Measurements from ENCODE around the gene SERTAD3. TPM values are rescaled to one million over a fixed set of nuclear protein-coding genes. Genes with fewer than 3 reads are reported as not detected.

SERTAD3 gene
- total and polyA plus RNA-seq, 2 donors from 2014 or later, result 29.9 to 38.4 TPM

- DNase-seq, result no peak
- H3K27ac ChIP-seq (ENCODE audit: low read depth in 2 of 2, low read length in 2 of 2), result peak overlapping the region in 1 of 2 donors; percentile 11
- no peaks in the 10 kb centered on the region for H3K36me3 ChIP-seq (ENCODE audit: control insufficient read depth in 2 of 3, insufficient read depth in 3 of 3, low read length in 3 of 3)
- no peak for FAIRE-seq
- peak overlapping the region in 2 of 3 donors; percentile 9 to 12 for H3K9ac ChIP-seq (ENCODE audit: low read length in 3 of 3)
- H3K27me3 ChIP-seq (ENCODE audit: control insufficient read depth, insufficient read depth, low read length), result no peaks in the 10 kb centered on the region
- no peaks in the 10 kb centered on the region for H3K9me3 ChIP-seq (ENCODE audit: control insufficient read depth in 2 of 3, insufficient read depth in 1 of 3, low read length in 3 of 3)
- H3K4me1 ChIP-seq (ENCODE audit: control insufficient read depth in 2 of 3, insufficient read depth in 2 of 3, low read depth in 1 of 3, low read length in 3 of 3), result peaks cover 3 to 7% (median 5%) of the 10 kb centered on the region in 3 donors
- TF ChIP-seq CTCF (IDR thresholded peaks at IDR 0.05; ENCODE audit: borderline replicate concordance, extremely low read depth, insufficient read depth), result no peak
- intact Hi-C loops (cut with DNase I), result no loop called here
- H3K4me3 ChIP-seq (ENCODE audit: low read length in 3 of 3), result peak overlapping the region in 1 of 3 donors; percentile 37
These were observed 31.3 kb downstream of the SERTAD3 start for GRCh38 chr19:40412866-40413265.

GRCh38 chr19:40411958-40412499, 32.1 kb downstream of the SERTAD3 start:
- DNase-seq, result no peak
- Histone ChIP-seq H3K9me3 (ENCODE audit: control insufficient read depth in 2 of 3, insufficient read depth in 1 of 3, low read length in 3 of 3) (no peaks in the 10 kb centered on the region), H3K9ac (ENCODE audit: low read length in 3 of 3) (peak overlapping the region in 1 of 3 donors; percentile 43), H3K27me3 (ENCODE audit: control insufficient read depth, insufficient read depth, low read length) (no peaks in the 10 kb centered on the region), H3K4me3 (ENCODE audit: low read length in 3 of 3) (peak overlapping the region in 1 of 3 donors; percentile 3), H3K4me1 (ENCODE audit: control insufficient read depth in 2 of 3, insufficient read depth in 2 of 3, low read depth in 1 of 3, low read length in 3 of 3) (peaks cover 0 to 7% (median 2%) of the 10 kb centered on the region in 3 donors), H3K27ac (ENCODE audit: low read depth in 2 of 2, low read length in 2 of 2) (peak overlapping the region; percentile 36 to 55), H3K36me3 (ENCODE audit: control insufficient read depth in 2 of 3, insufficient read depth in 3 of 3, low read length in 3 of 3) (no peaks in the 10 kb centered on the region)
- intact Hi-C loops (cut with DNase I), result no loop called here
- no peak for FAIRE-seq
- no peak for TF ChIP-seq CTCF (IDR thresholded peaks at IDR 0.05; ENCODE audit: borderline replicate concordance, extremely low read depth, insufficient read depth)

- no peak for FAIRE-seq
- intact Hi-C loops (cut with DNase I), result no loop called here
- no peak for TF ChIP-seq CTCF (IDR thresholded peaks at IDR 0.05; ENCODE audit: borderline replicate concordance, extremely low read depth, insufficient read depth)
These were observed 32.9 kb downstream of the SERTAD3 start for GRCh38 chr19:40411125-40411842.

More at GRCh38 chr19:40411125-40411842, 32.9 kb downstream of the SERTAD3 start:
- DNase-seq, result no peak
- Histone ChIP-seq H3K36me3 (ENCODE audit: control insufficient read depth in 2 of 3, insufficient read depth in 3 of 3, low read length in 3 of 3) (no peaks in the 10 kb centered on the region), H3K4me3 (ENCODE audit: low read length in 3 of 3) (peak overlapping the region in 1 of 3 donors; percentile 15), H3K4me1 (ENCODE audit: control insufficient read depth in 2 of 3, insufficient read depth in 2 of 3, low read depth in 1 of 3, low read length in 3 of 3) (peaks cover 0 to 7% (median 0%) of the 10 kb centered on the region in 3 donors), H3K9me3 (ENCODE audit: control insufficient read depth in 2 of 3, insufficient read depth in 1 of 3, low read length in 3 of 3) (no peaks in the 10 kb centered on the region), H3K27ac (ENCODE audit: low read depth in 2 of 2, low read length in 2 of 2) (peak overlapping the region; percentile 20 to 55), H3K9ac (ENCODE audit: low read length in 3 of 3) (no peak overlapping the region), H3K27me3 (ENCODE audit: control insufficient read depth, insufficient read depth, low read length) (no peaks in the 10 kb centered on the region)

Data from kidney (tissue), 14 donors.